Measurements from ENCODE around the gene CAMLG. TPM values are rescaled to one million over a fixed set of nuclear protein-coding genes. Genes with fewer than 3 reads are reported as not detected.

The CAMLG gene
- total and polyA plus RNA-seq, 2 of the 13 experiments (the other 11 are each of a cell fraction or from before 2014, with no cell fraction given): 14.2 to 19.8 TPM

DNA sequence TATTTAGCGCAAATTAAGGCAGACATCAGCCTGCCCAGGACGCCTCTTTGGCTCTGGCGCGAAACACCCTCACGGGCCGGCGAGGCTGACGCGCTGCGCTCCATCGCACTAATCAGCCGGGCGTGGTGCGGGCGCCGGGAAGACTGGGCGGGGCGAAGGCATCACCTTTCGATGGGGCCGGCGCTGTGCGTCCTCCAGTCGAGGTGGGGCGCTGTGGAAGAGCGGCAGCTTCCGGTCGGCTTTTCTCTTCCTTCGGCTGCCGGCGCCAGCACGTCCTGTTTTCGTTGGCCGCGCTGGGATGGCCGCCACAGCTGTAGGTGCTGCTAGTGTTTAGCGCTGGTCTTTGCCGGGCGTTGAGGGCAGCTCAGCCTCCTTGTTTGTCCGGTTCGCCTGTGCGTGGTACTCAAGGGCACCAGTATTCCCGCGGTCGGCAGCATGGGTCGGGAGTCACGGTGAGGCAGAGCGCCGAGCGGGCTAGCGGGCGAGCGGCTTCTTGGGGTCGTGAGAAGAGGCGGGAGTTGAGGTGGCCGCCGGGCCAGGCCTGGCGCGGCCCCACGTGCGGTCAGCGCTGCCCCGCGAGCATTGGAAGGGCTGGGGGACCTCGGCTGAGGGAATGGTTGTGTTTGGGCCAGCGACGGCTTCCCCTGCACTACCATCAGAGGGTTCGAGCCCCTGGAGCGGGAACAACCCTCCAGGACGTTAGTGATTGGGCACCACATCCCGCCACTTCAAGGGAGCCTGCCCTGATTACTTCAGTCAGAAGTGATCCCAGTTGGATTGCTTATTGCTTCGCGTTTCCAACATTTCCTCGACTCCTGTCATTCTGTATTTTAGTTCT lies 20.4 kb downstream of the CAMLG start, which contains the start of gene DDX46 (continued):
- TF ChIP-seq, protein P1, sequence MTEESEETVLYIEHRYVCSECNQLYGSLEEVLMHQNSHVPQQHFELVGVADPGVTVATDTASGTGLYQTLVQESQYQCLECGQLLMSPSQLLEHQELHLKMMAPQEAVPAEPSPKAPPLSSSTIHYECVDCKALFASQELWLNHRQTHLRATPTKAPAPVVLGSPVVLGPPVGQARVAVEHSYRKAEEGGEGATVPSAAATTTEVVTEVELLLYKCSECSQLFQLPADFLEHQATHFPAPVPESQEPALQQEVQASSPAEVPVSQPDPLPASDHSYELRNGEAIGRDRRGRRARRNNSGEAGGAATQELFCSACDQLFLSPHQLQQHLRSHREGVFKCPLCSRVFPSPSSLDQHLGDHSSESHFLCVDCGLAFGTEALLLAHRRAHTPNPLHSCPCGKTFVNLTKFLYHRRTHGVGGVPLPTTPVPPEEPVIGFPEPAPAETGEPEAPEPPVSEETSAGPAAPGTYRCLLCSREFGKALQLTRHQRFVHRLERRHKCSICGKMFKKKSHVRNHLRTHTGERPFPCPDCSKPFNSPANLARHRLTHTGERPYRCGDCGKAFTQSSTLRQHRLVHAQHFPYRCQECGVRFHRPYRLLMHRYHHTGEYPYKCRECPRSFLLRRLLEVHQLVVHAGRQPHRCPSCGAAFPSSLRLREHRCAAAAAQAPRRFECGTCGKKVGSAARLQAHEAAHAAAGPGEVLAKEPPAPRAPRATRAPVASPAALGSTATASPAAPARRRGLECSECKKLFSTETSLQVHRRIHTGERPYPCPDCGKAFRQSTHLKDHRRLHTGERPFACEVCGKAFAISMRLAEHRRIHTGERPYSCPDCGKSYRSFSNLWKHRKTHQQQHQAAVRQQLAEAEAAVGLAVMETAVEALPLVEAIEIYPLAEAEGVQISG (CRISPR knock-in tag; IDR thresholded peaks at IDR 0.05): peak; percentile 100
- TF ChIP-seq, protein P2, sequence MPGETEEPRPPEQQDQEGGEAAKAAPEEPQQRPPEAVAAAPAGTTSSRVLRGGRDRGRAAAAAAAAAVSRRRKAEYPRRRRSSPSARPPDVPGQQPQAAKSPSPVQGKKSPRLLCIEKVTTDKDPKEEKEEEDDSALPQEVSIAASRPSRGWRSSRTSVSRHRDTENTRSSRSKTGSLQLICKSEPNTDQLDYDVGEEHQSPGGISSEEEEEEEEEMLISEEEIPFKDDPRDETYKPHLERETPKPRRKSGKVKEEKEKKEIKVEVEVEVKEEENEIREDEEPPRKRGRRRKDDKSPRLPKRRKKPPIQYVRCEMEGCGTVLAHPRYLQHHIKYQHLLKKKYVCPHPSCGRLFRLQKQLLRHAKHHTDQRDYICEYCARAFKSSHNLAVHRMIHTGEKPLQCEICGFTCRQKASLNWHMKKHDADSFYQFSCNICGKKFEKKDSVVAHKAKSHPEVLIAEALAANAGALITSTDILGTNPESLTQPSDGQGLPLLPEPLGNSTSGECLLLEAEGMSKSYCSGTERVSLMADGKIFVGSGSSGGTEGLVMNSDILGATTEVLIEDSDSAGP (CRISPR knock-in tag; IDR thresholded peaks at IDR 0.05; ENCODE audit: borderline replicate concordance): peak; percentile 95; the same call in 1 of the 2 replicates
- peak; percentile 94 for TF ChIP-seq ZNF354B (CRISPR knock-in tag; IDR thresholded peaks at IDR 0.05)
- TF ChIP-seq ZFP36L2 (CRISPR knock-in tag; IDR thresholded peaks at IDR 0.05): no peak
- TF ChIP-seq SMAD1 (CRISPR knock-in tag; IDR thresholded peaks at IDR 0.05; ENCODE audit: borderline replicate concordance, low read depth): 0 out of 2 replicates have a peak, but pooled peaks have one; percentile 85
- TF ChIP-seq KDM3A (CRISPR knock-in tag; IDR thresholded peaks at IDR 0.05; ENCODE audit: low read depth): peak; percentile 94
- TF ChIP-seq ZNF562 (CRISPR knock-in tag; IDR thresholded peaks at IDR 0.05; ENCODE audit: borderline replicate concordance): no peak
- TF ChIP-seq, protein P3, sequence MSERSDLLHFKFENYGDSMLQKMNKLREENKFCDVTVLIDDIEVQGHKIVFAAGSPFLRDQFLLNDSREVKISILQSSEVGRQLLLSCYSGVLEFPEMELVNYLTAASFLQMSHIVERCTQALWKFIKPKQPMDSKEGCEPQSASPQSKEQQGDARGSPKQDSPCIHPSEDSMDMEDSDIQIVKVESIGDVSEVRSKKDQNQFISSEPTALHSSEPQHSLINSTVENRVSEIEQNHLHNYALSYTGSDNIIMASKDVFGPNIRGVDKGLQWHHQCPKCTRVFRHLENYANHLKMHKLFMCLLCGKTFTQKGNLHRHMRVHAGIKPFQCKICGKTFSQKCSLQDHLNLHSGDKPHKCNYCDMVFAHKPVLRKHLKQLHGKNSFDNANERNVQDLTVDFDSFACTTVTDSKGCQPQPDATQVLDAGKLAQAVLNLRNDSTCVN (CRISPR knock-in tag; IDR thresholded peaks at IDR 0.05; ENCODE audit: borderline replicate concordance): peak; percentile 75
- no peak for TF ChIP-seq RAD51 (IDR thresholded peaks at IDR 0.05; ENCODE audit: borderline replicate concordance)
- TF ChIP-seq ZBTB38 (CRISPR knock-in tag; IDR thresholded peaks at IDR 0.05): peak; percentile 83
- no peak for TF ChIP-seq ZNF83 (CRISPR knock-in tag; IDR thresholded peaks at IDR 0.05; ENCODE audit: borderline replicate concordance)
- peak; percentile 91 for TF ChIP-seq POLR2AphosphoS5 (IDR thresholded peaks at IDR 0.05; ENCODE audit: low read depth, low read length)
- TF ChIP-seq ZNF503 (CRISPR knock-in tag; IDR thresholded peaks at IDR 0.05): peak; percentile 76; the same call in 1 of the 2 replicates
- TF ChIP-seq, protein P4, sequence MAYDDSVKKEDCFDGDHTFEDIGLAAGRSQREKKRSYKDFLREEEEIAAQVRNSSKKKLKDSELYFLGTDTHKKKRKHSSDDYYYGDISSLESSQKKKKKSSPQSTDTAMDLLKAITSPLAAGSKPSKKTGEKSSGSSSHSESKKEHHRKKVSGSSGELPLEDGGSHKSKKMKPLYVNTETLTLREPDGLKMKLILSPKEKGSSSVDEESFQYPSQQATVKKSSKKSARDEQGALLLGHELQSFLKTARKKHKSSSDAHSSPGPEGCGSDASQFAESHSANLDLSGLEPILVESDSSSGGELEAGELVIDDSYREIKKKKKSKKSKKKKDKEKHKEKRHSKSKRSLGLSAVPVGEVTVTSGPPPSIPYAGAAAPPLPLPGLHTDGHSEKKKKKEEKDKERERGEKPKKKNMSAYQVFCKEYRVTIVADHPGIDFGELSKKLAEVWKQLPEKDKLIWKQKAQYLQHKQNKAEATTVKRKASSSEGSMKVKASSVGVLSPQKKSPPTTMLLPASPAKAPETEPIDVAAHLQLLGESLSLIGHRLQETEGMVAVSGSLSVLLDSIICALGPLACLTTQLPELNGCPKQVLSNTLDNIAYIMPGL (CRISPR knock-in tag; IDR thresholded peaks at IDR 0.05; ENCODE audit: borderline replicate concordance in 1 of 2, low read depth in 1 of 2): peak; percentile 93 to 98
- peak; percentile 78; the same call in 1 of the 2 replicates for TF ChIP-seq ZFP82 (CRISPR knock-in tag; IDR thresholded peaks at IDR 0.05; ENCODE audit: borderline replicate concordance)
- TF ChIP-seq XBP1 (CRISPR knock-in tag; IDR thresholded peaks at IDR 0.05): 0 out of 2 replicates have a peak, but pooled peaks have one; percentile 39
